Measurements from ENCODE around the gene SAT2.
"Not testable (repeated sequence)": the region's sequence is repeated elsewhere in the genome, so short reads cannot be mapped to it uniquely, and the experiment has no call there.

SAT2 gene

DNA sequence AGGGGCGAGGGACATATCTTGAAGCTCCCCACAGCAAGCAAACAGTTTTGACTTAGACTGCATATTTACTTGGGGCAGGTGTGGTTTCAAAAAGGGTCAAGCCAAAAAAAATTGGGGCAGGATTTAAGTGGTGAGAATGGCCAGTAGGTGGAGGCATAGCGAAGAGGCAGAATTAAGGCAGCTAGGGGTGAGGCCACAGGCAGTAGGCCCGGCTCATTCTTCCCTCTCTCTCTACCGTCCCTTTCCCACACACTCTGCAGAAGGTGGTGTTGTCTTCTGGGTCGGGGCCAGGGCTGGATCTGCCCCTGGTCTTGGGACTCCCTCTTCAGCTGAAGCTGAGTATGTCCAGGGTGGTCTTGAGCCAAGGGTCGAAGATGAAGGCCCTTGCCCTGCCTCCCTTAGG is 4.9 kb upstream of the SAT2 start:
- TF ChIP-seq CTCF (conservative IDR thresholded peaks at IDR 0.05), result peak; percentile 62
- H3K27ac ChIP-seq, result no peak overlapping the region

GRCh38 chr17:7631398-7632380 is 4.1 kb upstream of the SAT2 start:
- no peak overlapping the region for H3K27ac ChIP-seq
- no peak for TF ChIP-seq CTCF (conservative IDR thresholded peaks at IDR 0.05)

- no peak for TF ChIP-seq CTCF (conservative IDR thresholded peaks at IDR 0.05)
- no peak within 1 kb of the TSS for H3K27ac ChIP-seq
Observed at GRCh38 chr17:7629939-7630571, 2.4 kb upstream of the SAT2 start, which contains the start of gene SHBG. Gene SHBG, plus strand, starts transcription at chr17:7630135. Its CDS starts 38 bp downstream, at chr17:7630173.

GRCh38 chr17:7626956-7627249 is 718 bp downstream of the SAT2 start:
- H3K27ac ChIP-seq, result peak overlapping the region; percentile 83
- no peak for TF ChIP-seq CTCF (conservative IDR thresholded peaks at IDR 0.05)

DNA sequence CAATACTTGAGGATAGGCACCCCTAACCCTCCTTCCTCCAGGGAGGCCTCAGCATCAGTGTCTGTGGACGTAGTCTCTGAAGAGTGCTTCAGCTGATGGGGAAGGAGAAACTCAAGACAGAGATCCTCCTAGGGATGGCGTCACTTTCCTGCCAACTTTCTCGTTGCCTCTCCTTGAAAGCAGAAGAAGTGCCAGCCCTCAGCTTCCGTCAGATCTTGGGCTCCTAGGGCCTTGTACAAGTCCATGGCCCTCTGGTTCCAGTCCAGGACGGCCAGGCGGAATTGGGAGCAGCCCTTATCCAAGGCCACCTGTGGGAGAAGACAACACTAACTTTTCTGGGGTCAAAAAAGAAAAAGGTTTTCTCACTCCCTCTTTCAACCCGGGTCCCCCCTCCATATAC is 1.3 kb downstream of the SAT2 start:
- H3K27ac ChIP-seq, result peak overlapping the region; percentile 83; the same call in 1 of the 2 replicates
- no peak for TF ChIP-seq CTCF (conservative IDR thresholded peaks at IDR 0.05)

- H3K27ac ChIP-seq, result not testable (repeated sequence)
Observed at GRCh38 chr17:7625749-7626148, 1.9 kb downstream of the SAT2 start.

GRCh38 chr17:7623661-7624060 is 4.0 kb downstream of the SAT2 start:
- TF ChIP-seq CTCF (conservative IDR thresholded peaks at IDR 0.05), result no peak

GRCh38 chr17:7620835-7621234 is 6.8 kb downstream of the SAT2 start:
- H3K27ac ChIP-seq, result no peak overlapping the region
- no peak for TF ChIP-seq CTCF (conservative IDR thresholded peaks at IDR 0.05)

More at GRCh38 chr17:7623661-7624060, 4.0 kb downstream of the SAT2 start:
- no peak overlapping the region for H3K27ac ChIP-seq

Measured in VCaP (cell line).